BE2C (cell line): ENCODE data around the gene TRMT5.
A peak's percentile ranks its signal among the peaks of the same experiment; 100 is the strongest.

Source experiments
- DNase-seq: peaks from one replicate; pipeline ENCODE4 v3.0.0-alpha.2; 2020
- H3K27me3 ChIP-seq: fragments of 250-450 bp; sonication (Bioruptor Pico); 2 replicates; pipeline ENCODE4 v1.5.1; 2020; ENCODE audit warnings: mild to moderate bottlenecking
- H3K36me3 ChIP-seq: fragments of 250-450 bp; sonication (Bioruptor Pico); 2 replicates; pipeline ENCODE4 v1.5.1; 2020; ENCODE audit warnings: mild to moderate bottlenecking
- H3K4me1 ChIP-seq: fragments of 250-450 bp; sonication (Bioruptor Pico); 2 replicates; pipeline ENCODE4 v1.5.1; 2020
- H3K4me3 ChIP-seq: 2 replicates; pipeline ENCODE4 v1.5.1; 2011; ENCODE audit warnings: low read depth, low read length
- H3K9me3 ChIP-seq: fragments of 250-450 bp; sonication (Bioruptor Pico); 2 replicates; pipeline ENCODE4 v1.5.1; 2020
- TF ChIP-seq, protein P1 (sequence below): IDR thresholded peaks from 2 replicates; pipeline ENCODE4 v1.5.1; 2012; ENCODE audit warnings: mild to moderate bottlenecking, low read depth, low read length

TRMT5 gene

DNA sequence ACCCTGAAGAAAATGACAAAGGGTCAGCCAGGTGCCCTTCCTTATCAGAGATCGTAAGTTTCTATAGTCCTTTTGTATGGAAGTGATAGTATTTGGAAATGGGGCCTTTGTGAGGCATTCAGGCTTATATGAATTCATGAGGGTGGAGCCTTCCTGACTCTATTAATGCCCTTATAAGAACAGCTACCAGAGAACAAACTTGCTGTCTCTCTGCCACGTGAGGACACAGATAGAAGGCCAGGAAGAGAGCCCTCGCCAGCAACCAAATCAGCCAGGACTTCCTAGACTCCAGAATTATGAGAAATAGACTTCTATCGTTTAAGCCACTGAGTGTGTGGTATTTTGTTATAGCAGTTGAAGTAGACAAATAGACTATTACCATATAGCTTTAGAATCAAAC, 36.7 kb downstream of the TRMT5 start:
- Histone ChIP-seq H3K36me3 (no peaks in the 10 kb centered on the region), H3K4me3 (no peak overlapping the region), H3K4me1 (peaks cover 12% of the 10 kb centered on the region), H3K27me3 (no peaks in the 10 kb centered on the region), H3K9me3 (no peaks in the 10 kb centered on the region)
- no peak for DNase-seq
- TF ChIP-seq, protein P1, sequence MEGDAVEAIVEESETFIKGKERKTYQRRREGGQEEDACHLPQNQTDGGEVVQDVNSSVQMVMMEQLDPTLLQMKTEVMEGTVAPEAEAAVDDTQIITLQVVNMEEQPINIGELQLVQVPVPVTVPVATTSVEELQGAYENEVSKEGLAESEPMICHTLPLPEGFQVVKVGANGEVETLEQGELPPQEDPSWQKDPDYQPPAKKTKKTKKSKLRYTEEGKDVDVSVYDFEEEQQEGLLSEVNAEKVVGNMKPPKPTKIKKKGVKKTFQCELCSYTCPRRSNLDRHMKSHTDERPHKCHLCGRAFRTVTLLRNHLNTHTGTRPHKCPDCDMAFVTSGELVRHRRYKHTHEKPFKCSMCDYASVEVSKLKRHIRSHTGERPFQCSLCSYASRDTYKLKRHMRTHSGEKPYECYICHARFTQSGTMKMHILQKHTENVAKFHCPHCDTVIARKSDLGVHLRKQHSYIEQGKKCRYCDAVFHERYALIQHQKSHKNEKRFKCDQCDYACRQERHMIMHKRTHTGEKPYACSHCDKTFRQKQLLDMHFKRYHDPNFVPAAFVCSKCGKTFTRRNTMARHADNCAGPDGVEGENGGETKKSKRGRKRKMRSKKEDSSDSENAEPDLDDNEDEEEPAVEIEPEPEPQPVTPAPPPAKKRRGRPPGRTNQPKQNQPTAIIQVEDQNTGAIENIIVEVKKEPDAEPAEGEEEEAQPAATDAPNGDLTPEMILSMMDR, result no peak

GRCh38 chr14:60943637-60944032, 37.2 kb downstream of the TRMT5 start:
- TF ChIP-seq, protein P1, result no peak
- no peak overlapping the region for H3K4me3 ChIP-seq
- peaks cover 12% of the 10 kb centered on the region for H3K4me1 ChIP-seq
- H3K9me3 ChIP-seq, result no peaks in the 10 kb centered on the region
- DNase-seq, result no peak
- no peaks in the 10 kb centered on the region for H3K36me3 ChIP-seq
- no peaks in the 10 kb centered on the region for H3K27me3 ChIP-seq

GRCh38 chr14:60935319-60935718, 45.6 kb downstream of the TRMT5 start:
- no peak overlapping the region for H3K4me3 ChIP-seq
- TF ChIP-seq, protein P1, result no peak
- no peaks in the 10 kb centered on the region for H3K9me3 ChIP-seq
- H3K27me3 ChIP-seq, result no peaks in the 10 kb centered on the region
- no peaks in the 10 kb centered on the region for H3K36me3 ChIP-seq
- no peak for DNase-seq
- peaks cover 20% of the 10 kb centered on the region for H3K4me1 ChIP-seq

- TF ChIP-seq, protein P1, result no peak
- Histone ChIP-seq H3K36me3 (no peaks in the 10 kb centered on the region), H3K27me3 (no peaks in the 10 kb centered on the region), H3K9me3 (no peaks in the 10 kb centered on the region), H3K4me1 (peaks cover 21% of the 10 kb centered on the region), H3K4me3 (no peak overlapping the region)
- peak; percentile 28 for DNase-seq
These were observed 46.8 kb downstream of the TRMT5 start for GRCh38 chr14:60933920-60934655.

DNA sequence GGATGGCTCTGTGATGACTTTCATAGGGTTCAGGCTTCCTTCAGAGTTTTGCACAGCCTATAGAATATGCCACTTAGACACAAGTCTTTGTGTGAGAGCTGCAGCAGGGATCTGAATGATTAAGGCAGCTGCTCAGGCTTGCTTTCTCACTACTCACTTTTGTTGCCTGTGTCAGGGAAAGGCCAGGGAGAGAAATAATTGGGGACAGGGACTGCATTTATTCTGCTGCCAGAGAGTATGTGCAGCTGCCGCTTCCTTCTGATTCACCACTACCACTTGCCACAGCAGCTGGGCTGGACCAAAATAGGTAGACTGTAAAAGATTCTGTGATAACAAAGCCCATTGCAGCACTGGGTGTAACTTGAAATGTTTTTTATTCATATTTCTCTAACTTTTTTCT, 49.7 kb downstream of the TRMT5 start:
- peak; percentile 66 for DNase-seq
- TF ChIP-seq, protein P1, result no peak
- Histone ChIP-seq H3K9me3 (no peaks in the 10 kb centered on the region), H3K27me3 (no peaks in the 10 kb centered on the region), H3K36me3 (no peaks in the 10 kb centered on the region), H3K4me3 (no peak overlapping the region), H3K4me1 (peaks cover 21% of the 10 kb centered on the region)

GRCh38 chr14:60926002-60926401, 54.9 kb downstream of the TRMT5 start:
- Histone ChIP-seq H3K4me1 (peaks cover 8% of the 10 kb centered on the region), H3K36me3 (no peaks in the 10 kb centered on the region), H3K9me3 (no peaks in the 10 kb centered on the region), H3K27me3 (no peaks in the 10 kb centered on the region), H3K4me3 (no peak overlapping the region)
- TF ChIP-seq, protein P1, result no peak
- DNase-seq, result no peak
